HepG2 (cell line): ENCODE results near the gene SEMA6B. TPM values are rescaled to one million over a fixed set of nuclear protein-coding genes. Genes with fewer than 3 reads are reported as not detected.

Experiments
- CEBPG ChIP-seq: IDR thresholded peaks from 2 replicates; pipeline ENCODE4 v1.6.1; 2016
- CENPT ChIP-seq: sonication (generic); formaldehyde crosslinking; IDR thresholded peaks from 2 replicates; pipeline ENCODE4 v1.8.0; 2022; ENCODE audit warnings: low read depth, mild to moderate bottlenecking, moderate library complexity, missing genetic modification reagents
- CENPX ChIP-seq: sonication (generic); formaldehyde crosslinking; IDR thresholded peaks from 2 replicates; pipeline ENCODE4 v1.9.0; 2021; ENCODE audit warnings: mild to moderate bottlenecking, missing genetic modification reagents, moderate library complexity
- CTCF ChIP-seq: sonication (generic); formaldehyde crosslinking; IDR thresholded peaks from 2 replicates; pipeline ENCODE4 v1.5.0; 2020; ENCODE audit warnings: mild to moderate bottlenecking, missing genetic modification reagents, moderate library complexity
- ETV5 ChIP-seq: IDR thresholded peaks from 2 replicates; pipeline ENCODE4 v1.6.1; 2018; ENCODE audit warnings: missing biosample characterization, missing genetic modification reagents, inconsistent platforms, borderline replicate concordance
- FOSL2 ChIP-seq: sonication (generic); formaldehyde crosslinking; IDR thresholded peaks from 2 replicates; pipeline ENCODE4 v1.4.0; 2020; ENCODE audit warnings: missing genetic modification reagents
- KLF12 ChIP-seq: sonication (generic); formaldehyde crosslinking; IDR thresholded peaks from 2 replicates; pipeline ENCODE4 v1.4.0; 2020; ENCODE audit warnings: missing genetic modification reagents, borderline replicate concordance
- KMT2B ChIP-seq: IDR thresholded peaks from 2 replicates; pipeline ENCODE4 v1.6.1; 2016; ENCODE audit warnings: missing genetic modification reagents, missing compliant biosample characterization
- LCORL ChIP-seq, 2 experiments: fragments of 450-650 bp in 1 of 2; sonication (generic) in 1 of 2; formaldehyde crosslinking in 1 of 2; IDR thresholded peaks; 2 replicates each; pipeline versions ENCODE4 v1.5.0 to v1.6.1; 2017 to 2020; ENCODE audit warnings: antibody characterized with exemption in 1 of 2, missing genetic modification reagents in 1 of 2
- NCOR1 ChIP-seq: fragments of 200-600 bp; sonication (generic); IDR thresholded peaks from 2 replicates; pipeline ENCODE4 v1.7.0; 2017; ENCODE audit warnings: antibody characterized with exemption, low read length, borderline replicate concordance
- NR2F1 ChIP-seq, 2 experiments: fragments of 450-650 bp in 1 of 2; formaldehyde crosslinking in 1 of 2; IDR thresholded peaks; 2 replicates each; pipeline versions ENCODE4 v1.5.0 to v1.6.1; 2016 to 2020; ENCODE audit warnings: mild to moderate bottlenecking in 1 of 2, missing compliant biosample characterization in 1 of 2, missing genetic modification reagents in 1 of 2, moderate library complexity in 1 of 2
- RORA ChIP-seq: sonication (generic); formaldehyde crosslinking; IDR thresholded peaks from 2 replicates; pipeline ENCODE4 v1.5.0; 2020; ENCODE audit warnings: mild to moderate bottlenecking, missing genetic modification reagents, moderate library complexity
- SKI ChIP-seq: fragments of 450-650 bp; IDR thresholded peaks from one replicate; pipeline ENCODE4 v1.6.1; 2018; ENCODE audit warnings: mild to moderate bottlenecking; ENCODE audit not compliant: partially characterized antibody
- SPEN ChIP-seq: sonication (generic); formaldehyde crosslinking; IDR thresholded peaks from 2 replicates; pipeline ENCODE4 v1.5.1; 2020; ENCODE audit warnings: low read depth, mild to moderate bottlenecking, missing genetic modification reagents
- TEAD2 ChIP-seq: sonication (generic); formaldehyde crosslinking; IDR thresholded peaks from 2 replicates; pipeline ENCODE4 v1.9.0; 2021; ENCODE audit warnings: missing genetic modification reagents
- ZEB1 ChIP-seq: IDR thresholded peaks from 2 replicates; pipeline ENCODE4 v1.6.1; 2012; ENCODE audit warnings: mild to moderate bottlenecking, low read depth, inconsistent platforms; ENCODE audit not compliant: insufficient replicate concordance
- ZMYM2 ChIP-seq: sonication (generic); formaldehyde crosslinking; IDR thresholded peaks from 2 replicates; pipeline ENCODE4 v1.8.0; 2022; ENCODE audit warnings: mild to moderate bottlenecking, missing genetic modification reagents
- ZNF34 ChIP-seq: sonication (generic); formaldehyde crosslinking; IDR thresholded peaks from 2 replicates; pipeline ENCODE4 v1.4.0; 2020; ENCODE audit warnings: mild to moderate bottlenecking, missing genetic modification reagents, borderline replicate concordance
- polyA plus RNA-seq, 8 experiments: library from polyadenylated mRNA; depleted of rRNA in 3 of 8; stranded (reverse) in 7 of 8; unstranded in 1 of 8; fragments of >200 nt; fragmentation: Illumina TruSeq in 4 of 8; extraction: Trizol in 4 of 8; gene quantifications; 2 replicates each; pipeline versions ENCODE4 v1.2.1 to v1.2.3, GENCODE V29; 2011 to 2016; ENCODE audit warnings: low read depth in 4 of 8, missing spikeins in 1 of 8, mixed read lengths in 1 of 8; ENCODE audit not compliant: insufficient read depth in 1 of 8
- total RNA-seq, 5 experiments: library from RNA; depleted of rRNA; stranded (reverse); fragments of >200 nt; fragmentation: Illumina TruSeq; extraction: Trizol; gene quantifications; 2 replicates each; pipeline ENCODE4 v1.2.3, GENCODE V29; 2016; ENCODE audit warnings: low read depth in 1 of 5
- TF ChIP-seq, protein P1 (sequence below): sonication (generic); formaldehyde crosslinking; IDR thresholded peaks from 2 replicates; pipeline ENCODE4 v1.4.0; 2020; ENCODE audit warnings: missing genetic modification reagents
- TF ChIP-seq, protein P2 (sequence below), 2 experiments: sonication (generic) in 1 of 2; formaldehyde crosslinking in 1 of 2; IDR thresholded peaks; 2 replicates each; pipeline versions ENCODE4 v1.4.0 to v1.6.1; 2018 to 2020; ENCODE audit warnings: missing genetic modification reagents in 2 of 2, borderline replicate concordance in 1 of 2, low read depth in 1 of 2, mild to moderate bottlenecking in 1 of 2, missing biosample characterization in 1 of 2
- TF ChIP-seq, protein P3 (sequence below): sonication (generic); formaldehyde crosslinking; IDR thresholded peaks from 2 replicates; pipeline ENCODE4 v1.4.0; 2020; ENCODE audit warnings: missing genetic modification reagents

SEMA6B gene
- total and polyA plus RNA-seq, 2 of the 13 experiments (the other 11 are each of a cell fraction or from before 2014, with no cell fraction given), result 45.5 to 67.1 TPM

DNA sequence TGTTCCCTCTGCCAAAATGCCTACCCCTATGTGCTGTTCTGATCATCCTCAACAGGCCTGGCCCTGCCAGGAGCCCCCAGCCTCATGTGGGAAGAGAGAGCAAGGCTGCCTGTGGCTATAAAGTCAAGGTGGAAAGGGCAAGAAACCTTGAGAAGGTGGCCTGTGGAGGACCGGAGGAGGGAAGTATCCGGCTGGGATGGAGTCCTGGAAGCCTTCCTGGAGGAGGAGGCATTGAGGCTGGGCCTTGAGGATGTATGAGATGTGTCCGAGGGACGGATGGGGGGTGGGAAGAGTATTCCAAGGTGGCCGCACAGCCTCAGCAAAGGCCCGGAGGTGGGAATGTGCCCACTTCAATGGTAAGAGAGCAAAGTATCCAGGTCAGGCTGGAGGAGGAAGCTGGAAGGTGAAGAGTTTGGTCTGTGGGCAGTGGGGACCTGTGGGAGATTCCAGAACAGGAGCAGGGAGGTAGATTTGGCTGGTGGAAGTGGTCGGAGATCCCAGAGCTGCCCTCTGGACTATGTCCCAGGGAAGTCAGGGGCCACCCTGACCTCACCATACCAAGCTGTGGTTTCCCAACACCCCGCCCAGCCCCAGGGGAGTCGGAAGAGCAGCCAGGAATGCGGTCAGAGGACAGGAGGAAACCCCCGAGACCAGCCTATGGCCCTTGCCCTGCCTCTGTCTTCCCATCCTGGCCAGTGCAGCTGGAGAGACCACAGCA is 38.2 kb downstream of the SEMA6B start (continued):
- TF ChIP-seq, protein P1, sequence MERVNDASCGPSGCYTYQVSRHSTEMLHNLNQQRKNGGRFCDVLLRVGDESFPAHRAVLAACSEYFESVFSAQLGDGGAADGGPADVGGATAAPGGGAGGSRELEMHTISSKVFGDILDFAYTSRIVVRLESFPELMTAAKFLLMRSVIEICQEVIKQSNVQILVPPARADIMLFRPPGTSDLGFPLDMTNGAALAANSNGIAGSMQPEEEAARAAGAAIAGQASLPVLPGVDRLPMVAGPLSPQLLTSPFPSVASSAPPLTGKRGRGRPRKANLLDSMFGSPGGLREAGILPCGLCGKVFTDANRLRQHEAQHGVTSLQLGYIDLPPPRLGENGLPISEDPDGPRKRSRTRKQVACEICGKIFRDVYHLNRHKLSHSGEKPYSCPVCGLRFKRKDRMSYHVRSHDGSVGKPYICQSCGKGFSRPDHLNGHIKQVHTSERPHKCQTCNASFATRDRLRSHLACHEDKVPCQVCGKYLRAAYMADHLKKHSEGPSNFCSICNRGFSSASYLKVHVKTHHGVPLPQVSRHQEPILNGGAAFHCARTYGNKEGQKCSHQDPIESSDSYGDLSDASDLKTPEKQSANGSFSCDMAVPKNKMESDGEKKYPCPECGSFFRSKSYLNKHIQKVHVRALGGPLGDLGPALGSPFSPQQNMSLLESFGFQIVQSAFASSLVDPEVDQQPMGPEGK (CRISPR knock-in tag), result peak; percentile 84
- TF ChIP-seq FOSL2, result peak; percentile 25; the same call in 1 of the 2 replicates
- no peak for TF ChIP-seq TEAD2
- TF ChIP-seq LCORL (IDR thresholded peaks at IDR 0.05), result no peak
- TF ChIP-seq LCORL (CRISPR knock-in tag; IDR thresholded peaks at IDR 0.05), result peak; percentile 90
- TF ChIP-seq CEBPG (CRISPR knock-in tag), result peak; percentile 75
- no peak for TF ChIP-seq ZEB1
- TF ChIP-seq, protein P2, sequence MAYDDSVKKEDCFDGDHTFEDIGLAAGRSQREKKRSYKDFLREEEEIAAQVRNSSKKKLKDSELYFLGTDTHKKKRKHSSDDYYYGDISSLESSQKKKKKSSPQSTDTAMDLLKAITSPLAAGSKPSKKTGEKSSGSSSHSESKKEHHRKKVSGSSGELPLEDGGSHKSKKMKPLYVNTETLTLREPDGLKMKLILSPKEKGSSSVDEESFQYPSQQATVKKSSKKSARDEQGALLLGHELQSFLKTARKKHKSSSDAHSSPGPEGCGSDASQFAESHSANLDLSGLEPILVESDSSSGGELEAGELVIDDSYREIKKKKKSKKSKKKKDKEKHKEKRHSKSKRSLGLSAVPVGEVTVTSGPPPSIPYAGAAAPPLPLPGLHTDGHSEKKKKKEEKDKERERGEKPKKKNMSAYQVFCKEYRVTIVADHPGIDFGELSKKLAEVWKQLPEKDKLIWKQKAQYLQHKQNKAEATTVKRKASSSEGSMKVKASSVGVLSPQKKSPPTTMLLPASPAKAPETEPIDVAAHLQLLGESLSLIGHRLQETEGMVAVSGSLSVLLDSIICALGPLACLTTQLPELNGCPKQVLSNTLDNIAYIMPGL (CRISPR knock-in tag; IDR thresholded peaks at IDR 0.05; ENCODE audit: borderline replicate concordance in 1 of 2, low read depth in 1 of 2), result 0 out of 4 replicates have a peak, but pooled peaks of 1 of the 2 experiments have one; percentile 26
- TF ChIP-seq KMT2B (CRISPR knock-in tag), result 0 out of 2 replicates have a peak, but pooled peaks have one; percentile 22
- TF ChIP-seq RORA (CRISPR knock-in tag), result no peak
- TF ChIP-seq, protein P3, sequence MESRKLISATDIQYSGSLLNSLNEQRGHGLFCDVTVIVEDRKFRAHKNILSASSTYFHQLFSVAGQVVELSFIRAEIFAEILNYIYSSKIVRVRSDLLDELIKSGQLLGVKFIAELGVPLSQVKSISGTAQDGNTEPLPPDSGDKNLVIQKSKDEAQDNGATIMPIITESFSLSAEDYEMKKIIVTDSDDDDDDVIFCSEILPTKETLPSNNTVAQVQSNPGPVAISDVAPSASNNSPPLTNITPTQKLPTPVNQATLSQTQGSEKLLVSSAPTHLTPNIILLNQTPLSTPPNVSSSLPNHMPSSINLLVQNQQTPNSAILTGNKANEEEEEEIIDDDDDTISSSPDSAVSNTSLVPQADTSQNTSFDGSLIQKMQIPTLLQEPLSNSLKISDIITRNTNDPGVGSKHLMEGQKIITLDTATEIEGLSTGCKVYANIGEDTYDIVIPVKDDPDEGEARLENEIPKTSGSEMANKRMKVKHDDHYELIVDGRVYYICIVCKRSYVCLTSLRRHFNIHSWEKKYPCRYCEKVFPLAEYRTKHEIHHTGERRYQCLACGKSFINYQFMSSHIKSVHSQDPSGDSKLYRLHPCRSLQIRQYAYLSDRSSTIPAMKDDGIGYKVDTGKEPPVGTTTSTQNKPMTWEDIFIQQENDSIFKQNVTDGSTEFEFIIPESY (CRISPR knock-in tag), result 0 out of 2 replicates have a peak, but pooled peaks have one; percentile 36
- TF ChIP-seq ZMYM2 (CRISPR knock-in tag), result 0 out of 2 replicates have a peak, but pooled peaks have one; percentile 30
- peak; percentile 60; the same call in 1 of the 2 replicates for TF ChIP-seq ETV5
- no peak for TF ChIP-seq CENPX
- TF ChIP-seq SKI, result peak; percentile 57
- TF ChIP-seq SPEN (CRISPR knock-in tag), result peak; percentile 67; the same call in 1 of the 2 replicates
- 0 out of 2 replicates have a peak, but pooled peaks have one; percentile 22 for TF ChIP-seq ZNF34 (CRISPR knock-in tag)
- TF ChIP-seq NCOR1, result peak; percentile 49; the same call in 1 of the 2 replicates
- TF ChIP-seq CTCF (CRISPR knock-in tag), result peak; percentile 16; the same call in 1 of the 2 replicates
- no peak for TF ChIP-seq CENPT (CRISPR knock-in tag)
- 0 out of 2 replicates have a peak, but pooled peaks have one; percentile 56 for TF ChIP-seq KLF12
- peak; percentile 57 to 83; a peak in 2 of 4 replicates for TF ChIP-seq NR2F1 (CRISPR knock-in tag; IDR thresholded peaks at IDR 0.05)
